ENCODE measurements around the gene NCAM2. TPM values are rescaled to one million over a fixed set of nuclear protein-coding genes. Genes with fewer than 3 reads are reported as not detected.

The NCAM2 gene
- total and polyA plus RNA-seq, 2 experiments from 2014 or later = 0.36 to 0.83 TPM

GRCh38 chr21:21200103-21200938 lies 202.1 kb downstream of the NCAM2 start:
- H2AFZ ChIP-seq = no peak overlapping the region

More at GRCh38 chr21:21200103-21200938, 202.1 kb downstream of the NCAM2 start:
- Histone ChIP-seq H3K27me3 (ENCODE audit: insufficient read depth) (no peaks in the 10 kb centered on the region), H3K4me3 (no peak overlapping the region), H3K4me1 (ENCODE audit: insufficient read depth) (no peaks in the 10 kb centered on the region), H3K9me2 (ENCODE audit: insufficient read depth) (no peaks in the 10 kb centered on the region), H3K79me2 (replicated peaks; ENCODE audit: insufficient read depth) (no peaks in the 10 kb centered on the region), H3F3A (replicated peaks; ENCODE audit: low read depth) (no peaks in the 10 kb centered on the region), H3K4me2 (no peak overlapping the region), H4K20me1 (replicated peaks; ENCODE audit: insufficient read depth) (no peaks in the 10 kb centered on the region), H3K36me3 (ENCODE audit: insufficient read depth) (no peaks in the 10 kb centered on the region), H3K27ac (ENCODE audit: low read depth) (no peak overlapping the region)
- Mint-ChIP-seq H3K36me3 (ENCODE audit: low read depth) (no peaks in the 10 kb centered on the region), H3K4me3 (no peak overlapping the region), H3K27ac (no peak overlapping the region), H3K4me1 (no peaks in the 10 kb centered on the region), H3K27me3 (ENCODE audit: insufficient read depth, low read depth, poor library complexity) (no peaks in the 10 kb centered on the region), H3K9me3 (no peaks in the 10 kb centered on the region)
- TF ChIP-seq ZNF462 (CRISPR knock-in tag; IDR thresholded peaks at IDR 0.05) (no peak), POLR2AphosphoS5 (IDR thresholded peaks at IDR 0.05; ENCODE audit: low read depth) (no peak), ZNF114 (CRISPR knock-in tag; IDR thresholded peaks at IDR 0.05) (no peak), NANOG (IDR thresholded peaks at IDR 0.05; ENCODE audit: borderline replicate concordance) (no peak), EZH2phosphoT487 (IDR thresholded peaks at IDR 0.05; ENCODE audit: unreplicated experiment) (no peak), STAT1 (IDR thresholded peaks at IDR 0.05; ENCODE audit: unreplicated experiment) (no peak), JUNB (IDR thresholded peaks at IDR 0.05; ENCODE audit: unreplicated experiment) (no peak), ZNF331 (CRISPR knock-in tag; IDR thresholded peaks at IDR 0.05; ENCODE audit: low read depth) (no peak), EZH2 (IDR thresholded peaks at IDR 0.05; ENCODE audit: low read depth, unreplicated experiment) (no peak), CREB1 (CRISPR knock-in tag; IDR thresholded peaks at IDR 0.05; ENCODE audit: low read depth) (no peak)
- TF ChIP-seq, protein P1, sequence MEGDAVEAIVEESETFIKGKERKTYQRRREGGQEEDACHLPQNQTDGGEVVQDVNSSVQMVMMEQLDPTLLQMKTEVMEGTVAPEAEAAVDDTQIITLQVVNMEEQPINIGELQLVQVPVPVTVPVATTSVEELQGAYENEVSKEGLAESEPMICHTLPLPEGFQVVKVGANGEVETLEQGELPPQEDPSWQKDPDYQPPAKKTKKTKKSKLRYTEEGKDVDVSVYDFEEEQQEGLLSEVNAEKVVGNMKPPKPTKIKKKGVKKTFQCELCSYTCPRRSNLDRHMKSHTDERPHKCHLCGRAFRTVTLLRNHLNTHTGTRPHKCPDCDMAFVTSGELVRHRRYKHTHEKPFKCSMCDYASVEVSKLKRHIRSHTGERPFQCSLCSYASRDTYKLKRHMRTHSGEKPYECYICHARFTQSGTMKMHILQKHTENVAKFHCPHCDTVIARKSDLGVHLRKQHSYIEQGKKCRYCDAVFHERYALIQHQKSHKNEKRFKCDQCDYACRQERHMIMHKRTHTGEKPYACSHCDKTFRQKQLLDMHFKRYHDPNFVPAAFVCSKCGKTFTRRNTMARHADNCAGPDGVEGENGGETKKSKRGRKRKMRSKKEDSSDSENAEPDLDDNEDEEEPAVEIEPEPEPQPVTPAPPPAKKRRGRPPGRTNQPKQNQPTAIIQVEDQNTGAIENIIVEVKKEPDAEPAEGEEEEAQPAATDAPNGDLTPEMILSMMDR (conservative IDR thresholded peaks at IDR 0.05; ENCODE audit: low read depth in 2 of 2) = no peak
- TF ChIP-seq, protein P2, sequence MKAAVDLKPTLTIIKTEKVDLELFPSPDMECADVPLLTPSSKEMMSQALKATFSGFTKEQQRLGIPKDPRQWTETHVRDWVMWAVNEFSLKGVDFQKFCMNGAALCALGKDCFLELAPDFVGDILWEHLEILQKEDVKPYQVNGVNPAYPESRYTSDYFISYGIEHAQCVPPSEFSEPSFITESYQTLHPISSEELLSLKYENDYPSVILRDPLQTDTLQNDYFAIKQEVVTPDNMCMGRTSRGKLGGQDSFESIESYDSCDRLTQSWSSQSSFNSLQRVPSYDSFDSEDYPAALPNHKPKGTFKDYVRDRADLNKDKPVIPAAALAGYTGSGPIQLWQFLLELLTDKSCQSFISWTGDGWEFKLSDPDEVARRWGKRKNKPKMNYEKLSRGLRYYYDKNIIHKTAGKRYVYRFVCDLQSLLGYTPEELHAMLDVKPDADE (IDR thresholded peaks at IDR 0.05) = no peak
- TF ChIP-seq, protein P3, sequence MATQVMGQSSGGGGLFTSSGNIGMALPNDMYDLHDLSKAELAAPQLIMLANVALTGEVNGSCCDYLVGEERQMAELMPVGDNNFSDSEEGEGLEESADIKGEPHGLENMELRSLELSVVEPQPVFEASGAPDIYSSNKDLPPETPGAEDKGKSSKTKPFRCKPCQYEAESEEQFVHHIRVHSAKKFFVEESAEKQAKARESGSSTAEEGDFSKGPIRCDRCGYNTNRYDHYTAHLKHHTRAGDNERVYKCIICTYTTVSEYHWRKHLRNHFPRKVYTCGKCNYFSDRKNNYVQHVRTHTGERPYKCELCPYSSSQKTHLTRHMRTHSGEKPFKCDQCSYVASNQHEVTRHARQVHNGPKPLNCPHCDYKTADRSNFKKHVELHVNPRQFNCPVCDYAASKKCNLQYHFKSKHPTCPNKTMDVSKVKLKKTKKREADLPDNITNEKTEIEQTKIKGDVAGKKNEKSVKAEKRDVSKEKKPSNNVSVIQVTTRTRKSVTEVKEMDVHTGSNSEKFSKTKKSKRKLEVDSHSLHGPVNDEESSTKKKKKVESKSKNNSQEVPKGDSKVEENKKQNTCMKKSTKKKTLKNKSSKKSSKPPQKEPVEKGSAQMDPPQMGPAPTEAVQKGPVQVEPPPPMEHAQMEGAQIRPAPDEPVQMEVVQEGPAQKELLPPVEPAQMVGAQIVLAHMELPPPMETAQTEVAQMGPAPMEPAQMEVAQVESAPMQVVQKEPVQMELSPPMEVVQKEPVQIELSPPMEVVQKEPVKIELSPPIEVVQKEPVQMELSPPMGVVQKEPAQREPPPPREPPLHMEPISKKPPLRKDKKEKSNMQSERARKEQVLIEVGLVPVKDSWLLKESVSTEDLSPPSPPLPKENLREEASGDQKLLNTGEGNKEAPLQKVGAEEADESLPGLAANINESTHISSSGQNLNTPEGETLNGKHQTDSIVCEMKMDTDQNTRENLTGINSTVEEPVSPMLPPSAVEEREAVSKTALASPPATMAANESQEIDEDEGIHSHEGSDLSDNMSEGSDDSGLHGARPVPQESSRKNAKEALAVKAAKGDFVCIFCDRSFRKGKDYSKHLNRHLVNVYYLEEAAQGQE (IDR thresholded peaks at IDR 0.05; ENCODE audit: unreplicated experiment) = no peak
- ATAC-seq (no peak), DNase-seq (ENCODE audit: low spot score) (no peak)

Data from GM23338 (cell line).